MV-4-11 (cell line): ENCODE results near the gene PSTK.

Experiments used
- DNase-seq: peaks from one replicate; lab custom pipeline; 2025; lab: John Stamatoyannopoulos, UW

Gene PSTK

DNA sequence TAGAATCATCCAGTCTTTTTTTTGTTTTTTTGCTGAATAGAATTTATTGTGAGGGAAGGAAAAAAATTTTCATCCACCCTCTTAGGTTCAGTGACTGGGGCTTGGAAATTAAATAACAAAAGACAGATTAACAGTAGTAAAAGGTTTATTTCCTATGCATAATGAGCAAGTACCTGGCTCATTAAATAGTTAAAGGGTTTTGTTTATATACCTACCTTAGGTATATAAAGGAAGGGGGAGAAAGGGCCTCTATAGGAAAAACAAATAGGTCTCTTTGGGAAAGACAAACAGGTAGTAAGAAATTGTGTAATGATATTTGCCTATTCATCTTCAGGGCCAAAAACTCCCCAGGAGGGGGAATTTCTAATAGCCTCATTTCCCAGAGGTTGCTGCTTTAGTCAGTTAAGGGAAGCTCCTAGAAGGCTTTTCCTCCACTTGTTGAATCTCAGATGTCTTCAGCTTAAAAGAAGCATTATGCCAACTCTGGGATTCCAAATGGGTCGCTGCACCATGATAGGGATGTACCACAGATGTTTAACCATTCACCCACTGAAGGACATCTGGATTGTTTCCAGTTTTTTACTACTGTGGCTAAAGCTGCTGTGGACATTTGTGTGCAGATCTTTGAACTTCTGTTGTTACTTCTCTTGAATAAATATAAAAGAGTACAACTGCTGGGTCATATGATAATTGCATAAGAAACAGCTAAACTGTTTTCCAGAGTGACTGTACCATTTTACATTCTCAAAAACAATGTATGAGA lies 39.9 kb downstream of the PSTK start:
- DNase-seq = no peak

DNA sequence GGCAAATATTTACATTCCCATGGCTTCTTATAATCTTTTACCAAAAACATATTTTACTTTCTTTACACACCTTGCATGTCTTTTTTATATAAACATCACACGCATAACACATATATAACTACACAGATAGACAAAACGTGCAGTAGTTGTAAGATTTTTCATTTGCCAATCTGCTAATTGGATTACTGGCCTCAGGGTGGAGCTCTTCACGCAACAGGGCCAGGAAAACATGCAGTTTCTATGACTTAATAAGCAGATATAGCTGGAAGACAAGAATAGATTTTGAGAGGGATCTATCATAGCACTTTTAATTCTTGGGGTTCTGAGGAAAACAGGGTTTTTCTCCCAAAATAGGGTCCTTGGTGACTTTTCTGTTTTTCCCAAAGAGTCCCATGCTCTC lies 41.3 kb downstream of the PSTK start:
- peak; percentile 17 for DNase-seq

DNA sequence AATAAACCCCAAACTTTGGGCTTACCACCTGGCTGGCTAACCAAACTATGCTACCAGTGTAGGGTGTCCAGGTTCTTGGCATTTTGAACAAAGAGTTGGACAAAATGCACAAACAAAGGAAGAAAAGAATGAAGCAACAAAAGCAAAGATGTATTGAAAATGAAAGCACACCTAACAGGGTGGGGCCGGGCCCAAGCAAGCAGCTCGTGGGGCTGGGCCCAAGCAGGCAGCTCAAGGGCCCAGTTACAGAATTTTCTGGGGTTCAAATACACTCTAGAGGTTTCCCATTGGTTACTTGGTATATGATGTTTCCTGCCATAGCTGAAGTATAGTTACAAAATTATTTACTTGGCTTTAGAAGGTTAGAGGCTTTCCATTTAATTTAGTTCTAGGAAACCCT lies 44.3 kb downstream of the PSTK start:
- no peak for DNase-seq

DNA sequence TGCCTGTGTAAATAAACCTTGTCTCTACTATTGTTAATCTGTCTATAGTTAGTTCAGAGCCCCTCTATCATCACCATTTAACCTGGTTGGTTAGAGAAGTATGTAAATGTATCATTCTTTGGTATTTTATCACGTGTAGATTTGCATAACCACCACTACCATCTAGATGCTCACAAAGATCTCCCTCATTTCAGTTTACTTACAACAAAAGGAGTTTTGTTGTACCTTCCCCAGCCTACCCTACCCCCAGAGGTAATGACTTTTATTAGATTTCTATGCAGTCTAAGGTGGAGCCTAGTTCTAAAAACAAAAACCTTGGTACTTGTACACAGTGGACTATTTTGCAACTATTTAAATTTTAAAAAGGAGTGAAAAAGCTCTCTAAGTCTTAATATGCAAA lies 46.1 kb downstream of the PSTK start:
- no peak for DNase-seq

DNA sequence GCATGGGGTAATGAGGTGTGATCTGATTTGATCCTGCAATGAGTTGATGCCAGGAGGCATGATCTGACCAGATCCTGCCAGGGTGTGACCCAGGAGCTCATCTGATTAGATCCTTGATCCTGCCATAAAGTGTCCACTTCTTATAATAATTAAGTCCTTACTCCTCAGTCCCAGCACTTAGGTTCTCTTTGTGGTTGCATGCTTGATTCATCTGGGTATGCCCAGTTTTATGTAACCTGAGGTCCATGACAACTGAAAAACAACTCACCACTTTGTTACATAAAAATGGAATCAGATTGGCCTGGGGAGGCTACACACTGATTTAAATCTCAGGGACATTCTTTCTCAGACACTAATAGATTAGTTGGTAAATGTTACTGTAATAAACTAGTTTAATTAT lies 47.7 kb downstream of the PSTK start:
- DNase-seq = no peak

DNA sequence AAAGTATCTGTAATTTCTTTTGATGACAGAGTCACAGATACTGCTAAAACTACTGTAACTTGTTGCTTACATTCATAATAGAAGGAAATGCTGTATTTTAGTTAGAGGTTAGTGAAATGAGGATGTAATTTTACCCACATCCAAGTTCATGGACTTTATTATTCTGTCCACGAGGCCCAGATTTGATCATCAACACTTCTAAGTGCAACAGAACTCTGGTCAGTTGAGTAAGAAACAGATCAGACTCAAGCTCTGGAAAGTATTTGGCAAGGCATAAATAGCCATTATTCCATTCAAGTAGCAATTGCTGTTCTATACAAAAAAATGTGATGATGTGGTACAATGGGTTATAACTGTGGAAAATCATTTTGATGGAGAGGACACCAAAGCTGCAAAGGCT lies 50.9 kb downstream of the PSTK start:
- no peak for DNase-seq

DNA sequence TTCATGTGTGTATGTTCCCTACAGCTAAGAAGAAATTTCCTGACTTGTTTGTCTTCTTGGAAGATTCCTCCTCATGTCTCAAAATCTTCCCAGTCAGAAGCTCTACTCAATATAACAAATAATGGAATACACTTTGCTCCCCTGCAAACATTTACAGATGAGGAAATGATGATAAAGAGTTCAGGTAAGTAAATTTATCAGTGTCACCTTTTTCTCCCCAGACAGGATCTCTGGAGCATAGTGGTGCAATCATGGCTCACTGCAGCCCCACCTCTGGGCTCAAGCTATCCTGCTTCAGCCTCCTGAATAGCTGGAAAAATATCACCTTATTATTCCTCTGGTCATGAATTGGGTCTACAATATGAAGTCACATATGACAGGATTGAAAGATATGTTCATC lies 54.1 kb downstream of the PSTK start:
- DNase-seq = no peak

DNA sequence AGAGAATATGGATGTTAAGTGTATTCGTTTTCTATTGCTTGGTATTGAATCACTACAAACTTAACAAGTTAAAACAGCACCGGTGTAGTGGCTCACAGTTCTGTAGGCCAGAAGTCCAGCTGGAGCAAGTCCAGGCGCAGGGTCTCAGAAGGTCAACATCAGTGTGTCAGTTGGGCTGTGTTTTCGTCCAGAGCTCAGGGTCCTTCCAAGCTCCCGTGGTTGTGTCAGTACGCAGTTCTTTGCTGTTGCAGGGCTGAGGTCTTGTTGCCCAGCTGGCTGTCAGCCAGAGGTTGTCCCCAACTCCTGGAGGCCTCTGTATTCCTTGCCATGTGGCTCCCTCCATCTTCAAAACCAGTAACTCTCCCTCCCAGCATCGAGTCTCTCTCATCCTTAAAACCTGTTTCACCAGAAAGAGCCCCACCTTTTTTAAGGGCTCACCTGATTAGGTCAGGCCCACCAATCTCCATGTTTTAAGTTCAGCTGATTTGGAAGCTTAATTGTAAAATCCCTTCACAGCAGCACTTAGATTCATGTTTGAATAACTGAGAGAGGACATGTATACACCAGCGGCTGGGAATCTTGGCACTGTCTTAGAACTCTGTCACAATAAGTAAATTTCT lies 55.4 kb downstream of the PSTK start:
- DNase-seq = no peak

DNA sequence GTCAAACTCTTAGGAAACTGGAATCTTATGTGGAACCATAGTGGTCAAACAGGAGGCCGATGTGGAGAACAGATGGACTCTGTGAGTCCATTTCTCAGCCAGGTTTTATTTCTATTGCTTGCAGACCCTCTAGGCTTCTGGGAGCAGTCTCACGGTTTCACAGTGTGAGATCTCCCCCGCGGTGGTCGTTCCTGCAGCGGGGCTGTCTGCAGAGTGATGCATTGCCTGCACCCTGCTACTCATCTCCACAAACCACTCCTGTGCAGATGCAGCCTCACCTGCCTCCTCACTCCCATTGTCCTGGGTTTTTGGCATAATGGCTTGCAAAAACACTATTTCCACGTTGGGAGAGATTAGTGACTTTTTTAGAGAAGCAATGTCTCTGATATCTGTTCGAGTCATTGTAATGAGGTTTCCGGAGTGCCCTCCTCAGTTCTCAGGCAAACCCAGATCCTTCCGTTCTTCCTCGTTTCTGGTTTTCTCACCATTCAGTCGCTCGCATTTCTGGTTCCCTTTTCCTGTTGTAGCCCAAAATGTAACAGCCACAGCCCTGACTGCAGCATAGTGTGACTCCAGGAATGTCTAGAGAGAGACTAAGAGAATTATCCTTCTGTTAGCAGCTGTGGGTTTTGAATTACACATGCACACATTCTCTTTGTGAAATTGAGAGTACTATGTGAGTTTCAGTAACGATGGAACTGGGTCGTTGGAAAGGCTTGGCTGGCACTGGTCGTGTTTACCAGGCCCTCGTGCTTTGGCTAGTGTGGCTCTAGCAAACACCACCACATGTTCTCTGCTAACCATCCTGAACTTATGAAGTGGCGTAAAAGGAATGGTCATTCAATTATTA lies 58.8 kb downstream of the PSTK start:
- DNase-seq = peak; percentile 78

DNA sequence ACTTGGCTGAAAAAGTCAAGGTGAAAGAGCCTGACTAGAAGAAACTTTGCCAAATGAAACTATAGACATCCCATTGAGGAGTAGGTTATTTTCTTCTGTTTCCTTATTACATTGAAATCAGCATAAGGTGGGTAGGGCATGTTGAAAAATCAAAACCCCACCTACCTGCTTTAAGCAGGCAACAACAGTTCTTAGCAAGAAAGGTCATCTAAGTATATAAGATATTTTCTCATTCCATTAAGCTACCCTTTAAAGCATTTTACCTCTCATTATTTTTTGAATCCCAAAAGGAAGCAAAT lies 59.4 kb downstream of the PSTK start:
- DNase-seq = no peak
